ENCODE data around the gene CFAP100.

- no peak for TF ChIP-seq CTCF (IDR thresholded peaks at IDR 0.05 in 8 of 11, conservative IDR thresholded peaks at IDR 0.05 in 3 of 11)
- TF ChIP-seq POLR2AphosphoS5 (IDR thresholded peaks at IDR 0.05) = no peak
Measured at GRCh38 chr3:126394977-126395321, 240 bp downstream of the CFAP100 start.
